MM.1S (cell line): ENCODE results near the gene SCFD2.

Source experiments
- DNase-seq: peaks from one replicate; pipeline ENCODE4 v3.0.0-alpha.2; 2015
- H2AFZ ChIP-seq: fragments of 300-600 bp; sonication (generic); 2 replicates; pipeline ENCODE4 v1.6.0; 2016; ENCODE audit warnings: antibody characterized with exemption, low read length
- H3F3A ChIP-seq: fragments of 300-600 bp; sonication (generic); 2 replicates; pipeline ENCODE4 v1.6.1; 2016; ENCODE audit warnings: mild to moderate bottlenecking, antibody characterized with exemption, low read length, moderate library complexity, mixed read lengths; ENCODE audit not compliant: insufficient read depth
- H3K27ac ChIP-seq: fragments of 300-600 bp; sonication (generic); 2 replicates; pipeline ENCODE4 v1.5.1; 2016; ENCODE audit warnings: mild to moderate bottlenecking, low read length
- H3K27me3 ChIP-seq: fragments of 300-600 bp; sonication (generic); replicated peaks from 2 replicates; pipeline ENCODE4 v1.6.0; 2016; ENCODE audit warnings: low read length; ENCODE audit not compliant: insufficient read depth
- H3K36me3 ChIP-seq: fragments of 300-600 bp; sonication (generic); replicated peaks from 2 replicates; pipeline ENCODE4 v1.6.1; 2016; ENCODE audit warnings: mild to moderate bottlenecking, low read length, mixed read lengths; ENCODE audit not compliant: insufficient read depth
- H3K4me1 ChIP-seq: fragments of 300-600 bp; sonication (generic); 2 replicates; pipeline ENCODE4 v1.6.1; 2016; ENCODE audit warnings: low read length, mixed read lengths
- H3K4me2 ChIP-seq: fragments of 300-600 bp; sonication (generic); 2 replicates; pipeline ENCODE4 v1.6.0; 2016; ENCODE audit warnings: low read depth, low read length
- H3K4me3 ChIP-seq: fragments of 300-600 bp; sonication (generic); 2 replicates; pipeline ENCODE4 v1.5.1; 2016; ENCODE audit warnings: low read length, mixed read lengths
- H3K79me2 ChIP-seq: fragments of 300-600 bp; sonication (generic); 2 replicates; pipeline ENCODE4 v1.6.1; 2016; ENCODE audit warnings: mixed run types, low read length, mixed read lengths
- H3K9ac ChIP-seq: fragments of 300-600 bp; sonication (generic); 2 replicates; pipeline ENCODE4 v1.6.1; 2016; ENCODE audit warnings: low read length, mixed read lengths
- H3K9me2 ChIP-seq: fragments of 300-600 bp; sonication (generic); replicated peaks from 2 replicates; pipeline ENCODE4 v1.6.1; 2016; ENCODE audit warnings: mild to moderate bottlenecking, low read length, mixed read lengths; ENCODE audit not compliant: insufficient read depth
- H3K9me3 ChIP-seq: fragments of 300-600 bp; sonication (generic); replicated peaks from 2 replicates; pipeline ENCODE4 v1.6.1; 2016; ENCODE audit warnings: mild to moderate bottlenecking, low read length, mixed read lengths; ENCODE audit not compliant: insufficient read depth
- H4K20me1 ChIP-seq: fragments of 300-600 bp; sonication (generic); 2 replicates; pipeline ENCODE4 v1.6.1; 2016; ENCODE audit warnings: mild to moderate bottlenecking, low read length, moderate library complexity, mixed read lengths; ENCODE audit not compliant: insufficient read depth
- EZH2 ChIP-seq: fragments of 300-600 bp; sonication (generic); optimal IDR thresholded peaks from 2 replicates; pipeline ENCODE3; 2017; ENCODE audit warnings: low read depth, mild to moderate bottlenecking, antibody characterized with exemption, low read length, mixed read lengths
- EZH2phosphoT487 ChIP-seq: fragments of 300-600 bp; sonication (generic); IDR thresholded peaks from 2 replicates; pipeline ENCODE4 v1.6.1; 2018; ENCODE audit warnings: antibody characterized with exemption, low read length
- TF ChIP-seq, protein P1 (sequence below): fragments of 300-600 bp; sonication (generic); IDR thresholded peaks from 2 replicates; pipeline ENCODE4 v1.5.1; 2016; ENCODE audit warnings: antibody characterized with exemption, low read length, mixed read lengths

The SCFD2 gene

GRCh38 chr4:53354012-53354722, 11.7 kb downstream of the SCFD2 start:
- DNase-seq, result no peak
- no peaks in the 10 kb centered on the region for H4K20me1 ChIP-seq
- H3K79me2 ChIP-seq, result peaks cover 56% of the 10 kb centered on the region
- no peaks in the 10 kb centered on the region for H3F3A ChIP-seq
- no peak overlapping the region for H3K4me2 ChIP-seq
- no peak overlapping the region for H3K9ac ChIP-seq
- no peaks in the 10 kb centered on the region; the same call in 1 of the 2 replicates for H3K36me3 ChIP-seq
- TF ChIP-seq EZH2phosphoT487, result no peak
- TF ChIP-seq EZH2, result no peak
- TF ChIP-seq, protein P1, sequence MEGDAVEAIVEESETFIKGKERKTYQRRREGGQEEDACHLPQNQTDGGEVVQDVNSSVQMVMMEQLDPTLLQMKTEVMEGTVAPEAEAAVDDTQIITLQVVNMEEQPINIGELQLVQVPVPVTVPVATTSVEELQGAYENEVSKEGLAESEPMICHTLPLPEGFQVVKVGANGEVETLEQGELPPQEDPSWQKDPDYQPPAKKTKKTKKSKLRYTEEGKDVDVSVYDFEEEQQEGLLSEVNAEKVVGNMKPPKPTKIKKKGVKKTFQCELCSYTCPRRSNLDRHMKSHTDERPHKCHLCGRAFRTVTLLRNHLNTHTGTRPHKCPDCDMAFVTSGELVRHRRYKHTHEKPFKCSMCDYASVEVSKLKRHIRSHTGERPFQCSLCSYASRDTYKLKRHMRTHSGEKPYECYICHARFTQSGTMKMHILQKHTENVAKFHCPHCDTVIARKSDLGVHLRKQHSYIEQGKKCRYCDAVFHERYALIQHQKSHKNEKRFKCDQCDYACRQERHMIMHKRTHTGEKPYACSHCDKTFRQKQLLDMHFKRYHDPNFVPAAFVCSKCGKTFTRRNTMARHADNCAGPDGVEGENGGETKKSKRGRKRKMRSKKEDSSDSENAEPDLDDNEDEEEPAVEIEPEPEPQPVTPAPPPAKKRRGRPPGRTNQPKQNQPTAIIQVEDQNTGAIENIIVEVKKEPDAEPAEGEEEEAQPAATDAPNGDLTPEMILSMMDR, result no peak
- H2AFZ ChIP-seq, result no peak overlapping the region
- H3K27ac ChIP-seq, result no peak overlapping the region
- H3K4me3 ChIP-seq, result no peak overlapping the region
- no peaks in the 10 kb centered on the region for H3K9me3 ChIP-seq
- H3K4me1 ChIP-seq, result no peaks in the 10 kb centered on the region
- no peaks in the 10 kb centered on the region for H3K27me3 ChIP-seq
- no peaks in the 10 kb centered on the region for H3K9me2 ChIP-seq

DNA sequence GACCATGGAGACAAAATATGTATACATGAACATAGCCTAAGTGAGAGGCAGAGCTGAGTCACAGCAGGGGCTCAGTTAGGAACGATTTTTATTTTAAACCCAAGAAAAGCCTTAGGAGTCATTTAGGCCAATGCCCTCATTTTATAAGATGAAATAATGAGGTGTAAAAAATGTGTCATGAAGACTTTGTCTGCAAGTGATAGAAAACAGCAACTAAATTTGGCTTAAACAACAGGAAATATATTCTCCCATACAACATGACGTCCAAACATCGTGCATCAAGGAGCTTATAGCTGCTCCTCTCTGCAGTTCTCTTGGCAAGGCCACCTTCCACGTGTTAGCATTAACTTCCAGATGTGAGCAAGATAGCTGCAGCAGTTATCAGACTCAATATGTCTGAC, 16.8 kb downstream of the SCFD2 start:
- Histone ChIP-seq H3K4me1 (no peaks in the 10 kb centered on the region), H3K9me2 (no peaks in the 10 kb centered on the region), H3K9me3 (no peaks in the 10 kb centered on the region), H3K27ac (no peak overlapping the region), H3F3A (no peaks in the 10 kb centered on the region), H3K4me2 (no peak overlapping the region), H4K20me1 (no peaks in the 10 kb centered on the region), H3K79me2 (peaks cover 17% of the 10 kb centered on the region), H2AFZ (no peak overlapping the region), H3K36me3 (no peaks in the 10 kb centered on the region; the same call in 1 of the 2 replicates), H3K4me3 (no peak overlapping the region), H3K9ac (no peak overlapping the region), H3K27me3 (no peaks in the 10 kb centered on the region)
- TF ChIP-seq EZH2 (no peak), EZH2phosphoT487 (no peak)
- TF ChIP-seq, protein P1, result no peak
- no peak for DNase-seq

- Histone ChIP-seq H2AFZ (no peak overlapping the region), H3K27me3 (no peaks in the 10 kb centered on the region), H3K4me3 (no peak overlapping the region), H3K4me2 (no peak overlapping the region), H4K20me1 (no peaks in the 10 kb centered on the region), H3F3A (no peaks in the 10 kb centered on the region), H3K9ac (no peak overlapping the region), H3K79me2 (peaks cover 13% of the 10 kb centered on the region), H3K9me2 (no peaks in the 10 kb centered on the region), H3K36me3 (no peaks in the 10 kb centered on the region; the same call in 1 of the 2 replicates), H3K27ac (no peak overlapping the region), H3K9me3 (no peaks in the 10 kb centered on the region), H3K4me1 (no peaks in the 10 kb centered on the region)
- no peak for DNase-seq
- TF ChIP-seq EZH2, result no peak
- no peak for TF ChIP-seq EZH2phosphoT487
- TF ChIP-seq, protein P1, result no peak
Observed at GRCh38 chr4:53348046-53348445, 17.8 kb downstream of the SCFD2 start.
